Heart left ventricle (tissue), 13 donors: ENCODE data around the gene TEDC2.

Source experiments
- POLR2A ChIP-seq, 2 donors: fragments of 450-650 bp; IDR thresholded peaks; one replicate each; pipeline ENCODE4 v1.6.1; 2017; ENCODE audit warnings: antibody characterized with exemption in 2 of 2, mild to moderate bottlenecking in 2 of 2, moderate library complexity in 2 of 2
- TF ChIP-seq, protein P1 (sequence below), 12 donors: fragments of 200-600 bp; sonication (generic) in 4 of 12; IDR thresholded peaks; one replicate each; pipeline versions ENCODE4 v1.5.0 to v1.8.0; 2018 to 2022; ENCODE audit warnings: antibody characterized with exemption in 12 of 12, mild to moderate bottlenecking in 5 of 12
- donor health status: ischemic (EF 13 %, LVEDD 7.1; RV severe dilation, severe dysfunction).
- donor health status: DM: no; HTN: yes; CAD: no.
- donor health status: DM: no; HTN: no; CAD: no.
- donor health status: ischemic (EF 25% LVEDD 6.9; RV normal size, moderate dysfunction).
- donor health status: ischemic (EF 25% LVEDD 5.7; RV mildly dilated, moderate dysfunction).
- donor health status: ischemic (EF 35%, LVEDD 5.7; RV mildly dilated, moderate dysfunction).
- donor health status: nonischemic (EF 11% LVEDD 7.7; RV severe dilation, severe dysfunction).
- donor health status: DM: yes; HTN: yes; CAD: no.
- donor health status: PGD.
- donor health status: ischemic (EF 29% LVEDD 5.4; RV normal size, mild dysfunction).
- donor health status: nonischemic (EF 23%, LVEDD 6.1; RV moderate dilation, normal function).

DNA sequence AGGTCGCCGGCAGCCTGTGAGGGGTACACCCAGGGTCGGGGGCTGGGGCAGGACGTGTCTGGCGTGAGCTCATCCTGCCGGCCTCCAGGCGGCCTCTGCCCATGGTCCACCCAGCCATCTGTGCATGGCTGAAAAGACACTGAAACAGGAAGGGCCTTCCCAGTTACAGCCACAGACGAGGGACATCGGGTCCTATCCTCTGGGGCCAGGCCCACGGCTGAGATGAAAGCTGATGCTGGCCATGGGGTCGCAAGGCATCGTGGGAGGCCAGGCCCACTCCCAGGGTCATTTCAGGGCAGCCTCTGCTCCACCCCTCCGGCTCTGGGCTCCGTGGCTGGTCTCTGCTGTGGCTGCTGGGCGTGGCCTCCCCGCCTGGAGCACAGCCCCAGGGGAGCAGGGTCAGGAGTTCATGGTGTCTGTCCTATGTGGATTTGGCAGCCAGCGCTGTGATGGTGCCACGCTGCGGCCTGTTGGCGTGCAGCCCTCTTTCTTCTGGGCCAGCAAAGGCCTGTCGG lies 37.3 kb downstream of the TEDC2 start:
- TF ChIP-seq, protein P1, sequence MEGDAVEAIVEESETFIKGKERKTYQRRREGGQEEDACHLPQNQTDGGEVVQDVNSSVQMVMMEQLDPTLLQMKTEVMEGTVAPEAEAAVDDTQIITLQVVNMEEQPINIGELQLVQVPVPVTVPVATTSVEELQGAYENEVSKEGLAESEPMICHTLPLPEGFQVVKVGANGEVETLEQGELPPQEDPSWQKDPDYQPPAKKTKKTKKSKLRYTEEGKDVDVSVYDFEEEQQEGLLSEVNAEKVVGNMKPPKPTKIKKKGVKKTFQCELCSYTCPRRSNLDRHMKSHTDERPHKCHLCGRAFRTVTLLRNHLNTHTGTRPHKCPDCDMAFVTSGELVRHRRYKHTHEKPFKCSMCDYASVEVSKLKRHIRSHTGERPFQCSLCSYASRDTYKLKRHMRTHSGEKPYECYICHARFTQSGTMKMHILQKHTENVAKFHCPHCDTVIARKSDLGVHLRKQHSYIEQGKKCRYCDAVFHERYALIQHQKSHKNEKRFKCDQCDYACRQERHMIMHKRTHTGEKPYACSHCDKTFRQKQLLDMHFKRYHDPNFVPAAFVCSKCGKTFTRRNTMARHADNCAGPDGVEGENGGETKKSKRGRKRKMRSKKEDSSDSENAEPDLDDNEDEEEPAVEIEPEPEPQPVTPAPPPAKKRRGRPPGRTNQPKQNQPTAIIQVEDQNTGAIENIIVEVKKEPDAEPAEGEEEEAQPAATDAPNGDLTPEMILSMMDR (IDR thresholded peaks at IDR 0.05), result peak in 2 of 12 donors; percentile 11 to 29
- TF ChIP-seq POLR2A (IDR thresholded peaks at IDR 0.05), result no peak
